ENCODE results near the gene SLC25A48.

Gene SLC25A48

GRCh38 chr5:135862086-135862485 is 27.6 kb downstream of the SLC25A48 start:
- Histone ChIP-seq H3K9me3 (ENCODE audit: control insufficient read depth, insufficient read depth, low read depth, low read length) (no peaks in the 10 kb centered on the region), H3K4me3 (ENCODE audit: low read depth, low read length) (no peak overlapping the region), H3K4me1 (ENCODE audit: control insufficient read depth, insufficient read depth, low read length) (no peaks in the 10 kb centered on the region), H3K27ac (ENCODE audit: extremely low read depth, low read depth, low read length) (no peak overlapping the region), H3K36me3 (ENCODE audit: control insufficient read depth in 2 of 2, insufficient read depth in 1 of 2, low read length in 2 of 2) (no peaks in the 10 kb centered on the region)
- CTCF ChIA-PET: interaction anchor here (1.0 kb wide), 1 partner anchor 301 kb away, joined by 3 read pairs; no protein-coding TSS in a partner anchor
- no peak for TF ChIP-seq ZNF148 (tag by site-specific recombination; IDR thresholded peaks at IDR 0.05; ENCODE audit: borderline replicate concordance)
- TF ChIP-seq PBX3 (CRISPR knock-in tag; IDR thresholded peaks at IDR 0.05): no peak
- TF ChIP-seq ZNF302 (tag by site-specific recombination; IDR thresholded peaks at IDR 0.05; ENCODE audit: low read depth): no peak
- no peak for TF ChIP-seq ZFP41 (tag by site-specific recombination; IDR thresholded peaks at IDR 0.05; ENCODE audit: borderline replicate concordance)
- TF ChIP-seq ZSCAN30 (tag by site-specific recombination; IDR thresholded peaks at IDR 0.05): no peak
- no peak for TF ChIP-seq ZNF394 (tag by site-specific recombination; IDR thresholded peaks at IDR 0.05; ENCODE audit: borderline replicate concordance)
- TF ChIP-seq HOXC10 (CRISPR knock-in tag; IDR thresholded peaks at IDR 0.05): no peak
- no peak for TF ChIP-seq KLF10 (tag by site-specific recombination; IDR thresholded peaks at IDR 0.05)
- TF ChIP-seq OSR2 (tag by site-specific recombination; IDR thresholded peaks at IDR 0.05): no peak
- POLR2A ChIA-PET: no interaction called here

- H3K27ac ChIP-seq (ENCODE audit: extremely low read depth, low read depth, low read length): no peak overlapping the region
- ChIA-PET POLR2A (no interaction called here), CTCF (no interaction called here)
- no peaks in the 10 kb centered on the region for H3K36me3 ChIP-seq (ENCODE audit: control insufficient read depth in 2 of 2, insufficient read depth in 1 of 2, low read length in 2 of 2)
- H3K9me3 ChIP-seq (ENCODE audit: control insufficient read depth, insufficient read depth, low read depth, low read length): no peaks in the 10 kb centered on the region
- no peaks in the 10 kb centered on the region for H3K4me1 ChIP-seq (ENCODE audit: control insufficient read depth, insufficient read depth, low read length)
- H3K4me3 ChIP-seq (ENCODE audit: low read depth, low read length): no peak overlapping the region
- TF ChIP-seq ZNF16 (tag by site-specific recombination; IDR thresholded peaks at IDR 0.05; ENCODE audit: low read depth) (no peak), ZNF169 (tag by site-specific recombination; IDR thresholded peaks at IDR 0.05) (no peak), ZNF529 (tag by site-specific recombination; IDR thresholded peaks at IDR 0.05; ENCODE audit: insufficient replicate concordance) (no peak), ZNF18 (tag by site-specific recombination; IDR thresholded peaks at IDR 0.05) (no peak), ZNF223 (tag by site-specific recombination; IDR thresholded peaks at IDR 0.05) (no peak), ZNF560 (tag by site-specific recombination; IDR thresholded peaks at IDR 0.05; ENCODE audit: borderline replicate concordance) (no peak), ATF2 (tag by site-specific recombination; IDR thresholded peaks at IDR 0.05; ENCODE audit: low read depth) (no peak), ZNF398 (tag by site-specific recombination; IDR thresholded peaks at IDR 0.05) (no peak), TSHZ1 (tag by site-specific recombination; IDR thresholded peaks at IDR 0.05; ENCODE audit: borderline replicate concordance) (no peak), HIC1 (tag by site-specific recombination; IDR thresholded peaks at IDR 0.05) (no peak)
Observed at GRCh38 chr5:135862744-135863143, 28.3 kb downstream of the SLC25A48 start.

Measured in HEK293 (cell line).